Body of pancreas (tissue), 4 donors: Measurements from ENCODE around the gene BLOC1S3.

ENCODE experiments used
- CTCF ChIP-seq, 7 experiments: fragments of 450-650 bp in 4 of 7; fragments of 200-600 bp in 3 of 7; sonication (generic) in 3 of 7; IDR thresholded peaks; one replicate each; pipeline ENCODE4 v1.5.1; 2016 to 2019; ENCODE audit warnings: antibody characterized with exemption in 7 of 7
- POLR2A ChIP-seq, 3 donors: fragments of 450-650 bp; IDR thresholded peaks; one replicate each; pipeline ENCODE4 v1.6.1; 2016; ENCODE audit warnings: antibody characterized with exemption in 3 of 3, mild to moderate bottlenecking in 2 of 3

DNA sequence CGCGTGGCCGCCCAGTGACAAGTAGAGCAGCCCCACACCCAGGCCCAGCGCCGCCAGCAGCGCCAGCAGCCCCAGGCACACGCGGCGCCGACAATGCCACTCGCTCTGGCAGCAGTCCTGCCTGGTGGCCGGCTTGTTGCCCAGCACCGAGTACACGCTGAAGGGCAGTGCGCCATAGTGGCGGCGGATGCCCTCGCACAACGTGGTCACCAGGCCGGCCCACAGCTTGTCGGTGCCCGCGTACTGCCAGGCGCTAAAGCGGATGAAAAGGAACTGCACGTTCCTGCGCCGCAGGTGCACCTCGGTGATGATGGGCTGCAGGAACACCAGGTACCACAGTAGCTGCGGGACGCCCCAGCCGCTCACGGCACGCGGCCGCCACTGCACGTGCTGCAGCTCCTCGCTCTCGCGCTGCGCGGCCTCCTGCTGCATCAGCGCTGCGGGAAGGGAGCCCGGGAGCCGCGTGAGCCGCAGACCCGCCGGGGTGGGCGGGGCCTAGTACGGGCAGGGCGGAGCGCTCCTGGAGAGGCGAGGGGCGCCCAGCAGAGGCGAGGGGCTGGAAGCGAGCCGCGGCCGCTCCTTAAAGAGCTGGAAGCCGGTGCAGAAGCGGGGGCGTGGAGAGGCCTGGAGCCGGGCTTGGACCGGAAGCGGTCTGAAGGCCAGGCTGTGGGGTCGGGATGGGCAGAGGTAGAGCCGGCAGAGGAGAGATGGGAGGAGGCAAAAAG lies 25.1 kb upstream of the BLOC1S3 start:
- TF ChIP-seq CTCF (IDR thresholded peaks at IDR 0.05) (no peak), POLR2A (IDR thresholded peaks at IDR 0.05) (no peak)
